Testis (tissue), 3 donors: ENCODE data around the gene AP1S3. TPM values are rescaled to one million over a fixed set of nuclear protein-coding genes. Genes with fewer than 3 reads are reported as not detected.

ENCODE experiments used
- DNase-seq: peaks from one replicate; pipeline ENCODE4 v3.0.0-alpha.2; 2019
- H3K27ac ChIP-seq, 2 donors: fragments of 200-600 bp; sonication (generic); one replicate each; pipeline ENCODE4 v1.5.1; 2019
- H3K27me3 ChIP-seq: fragments of 200-600 bp; sonication (generic); one replicate; pipeline ENCODE4 v1.5.1; 2019
- H3K36me3 ChIP-seq: fragments of 200-600 bp; sonication (generic); one replicate; pipeline ENCODE4 v1.5.1; 2017; ENCODE audit warnings: low read depth; ENCODE audit errors: missing control alignments
- H3K4me1 ChIP-seq: fragments of 200-600 bp; sonication (generic); one replicate; pipeline ENCODE4 v1.5.1; 2019
- H3K4me3 ChIP-seq, 2 donors: fragments of 200-600 bp; sonication (generic); one replicate each; pipeline ENCODE4 v1.5.1; 2017 to 2019
- H3K9me3 ChIP-seq: fragments of 200-600 bp; sonication (generic); one replicate; pipeline ENCODE4 v1.5.1; 2017
- POLR2A ChIP-seq: fragments of 450-650 bp; IDR thresholded peaks from one replicate; pipeline ENCODE4 v1.6.1; 2017; ENCODE audit warnings: antibody characterized with exemption, mild to moderate bottlenecking, moderate library complexity
- WGBS, 2 donors: methylation state at CpG; one replicate each; pipeline ENCODE4 v1.1.5; 2018; 5-methylcytosine and 5-hydroxymethylcytosine counted together
- intact Hi-C: fragments of 100-400 bp; cut with DNase I; formaldehyde crosslinking; loops from one replicate; pipeline ENCODE4 v1.15.1; 2023; ENCODE audit warnings: low total_unique reads
- polyA plus RNA-seq: library from polyadenylated mRNA; stranded (reverse); fragments of 350-450 nt; fragmentation: Illumina TruSeq; extraction: RNeasy Lipid Tissue Mini Kit (QIAGEN cat#74804); gene quantifications from one replicate; pipeline ENCODE4 v1.2.3, GENCODE V29; 2014; ENCODE audit warnings: low read depth, low replicate concordance; ENCODE audit not compliant: insufficient read depth
- total RNA-seq, 2 donors: library from RNA; depleted of rRNA; stranded (reverse); fragments of >200 nt; gene quantifications; one replicate each; pipeline ENCODE4 v1.2.3, GENCODE V29; 2016
- TF ChIP-seq, protein P1 (sequence below), 3 experiments: fragments of 450-650 bp in 2 of 3; fragments of 200-600 bp in 1 of 3; sonication (generic) in 1 of 3; IDR thresholded peaks; one replicate each; pipeline ENCODE4 v1.5.1; 2016 to 2019; ENCODE audit warnings: antibody characterized with exemption in 3 of 3, mild to moderate bottlenecking in 2 of 3, moderate library complexity in 1 of 3

AP1S3 gene
- total and polyA plus RNA-seq, 3 donors from 2014 or later = 1.6 to 3.2 (median 2.6) TPM

DNA sequence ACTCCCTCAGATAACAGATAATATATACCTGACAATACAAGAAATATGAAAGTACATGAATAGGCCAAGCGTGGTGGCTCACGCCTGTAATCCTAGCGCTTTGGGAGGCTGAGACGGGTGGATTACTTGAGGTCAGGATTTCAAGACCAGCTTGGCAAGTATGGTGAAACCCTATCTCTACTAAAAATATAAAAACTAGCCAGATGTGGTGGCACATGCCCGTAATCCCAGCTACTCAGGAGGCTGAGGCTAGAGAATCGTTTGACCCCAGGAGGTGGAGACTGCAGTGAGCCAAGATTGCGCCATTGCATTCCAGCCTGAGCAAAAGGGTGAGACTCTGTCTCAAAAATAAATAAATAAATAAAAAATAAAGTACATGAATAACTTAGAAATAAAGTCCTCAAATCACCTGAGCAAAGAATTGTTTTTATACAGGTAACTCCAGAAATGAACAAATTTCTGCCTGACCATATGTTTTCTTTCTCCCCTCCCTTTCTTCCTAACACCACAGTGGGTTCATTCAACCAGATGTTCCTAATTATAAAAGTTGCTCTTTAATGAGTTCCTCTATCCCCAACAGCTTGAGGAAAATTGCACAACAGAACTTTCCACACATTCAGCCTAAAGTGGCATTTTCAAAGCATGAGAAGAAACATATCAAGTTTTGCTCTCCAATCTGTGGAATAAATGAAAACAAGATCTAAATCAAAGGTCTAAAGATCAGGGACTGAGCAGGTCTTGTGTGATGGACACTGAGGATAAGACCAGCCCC lies 33.6 kb upstream of the AP1S3 start:
- no peaks in the 10 kb centered on the region for H3K36me3 ChIP-seq
- no peak for TF ChIP-seq POLR2A
- TF ChIP-seq, protein P1, sequence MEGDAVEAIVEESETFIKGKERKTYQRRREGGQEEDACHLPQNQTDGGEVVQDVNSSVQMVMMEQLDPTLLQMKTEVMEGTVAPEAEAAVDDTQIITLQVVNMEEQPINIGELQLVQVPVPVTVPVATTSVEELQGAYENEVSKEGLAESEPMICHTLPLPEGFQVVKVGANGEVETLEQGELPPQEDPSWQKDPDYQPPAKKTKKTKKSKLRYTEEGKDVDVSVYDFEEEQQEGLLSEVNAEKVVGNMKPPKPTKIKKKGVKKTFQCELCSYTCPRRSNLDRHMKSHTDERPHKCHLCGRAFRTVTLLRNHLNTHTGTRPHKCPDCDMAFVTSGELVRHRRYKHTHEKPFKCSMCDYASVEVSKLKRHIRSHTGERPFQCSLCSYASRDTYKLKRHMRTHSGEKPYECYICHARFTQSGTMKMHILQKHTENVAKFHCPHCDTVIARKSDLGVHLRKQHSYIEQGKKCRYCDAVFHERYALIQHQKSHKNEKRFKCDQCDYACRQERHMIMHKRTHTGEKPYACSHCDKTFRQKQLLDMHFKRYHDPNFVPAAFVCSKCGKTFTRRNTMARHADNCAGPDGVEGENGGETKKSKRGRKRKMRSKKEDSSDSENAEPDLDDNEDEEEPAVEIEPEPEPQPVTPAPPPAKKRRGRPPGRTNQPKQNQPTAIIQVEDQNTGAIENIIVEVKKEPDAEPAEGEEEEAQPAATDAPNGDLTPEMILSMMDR (IDR thresholded peaks at IDR 0.05) = no peak
- DNase-seq = no peak
- H3K27me3 ChIP-seq = no peaks in the 10 kb centered on the region
- H3K4me3 ChIP-seq = no peak overlapping the region
- no peaks in the 10 kb centered on the region for H3K4me1 ChIP-seq
- intact Hi-C loops = no loop called here
- 88% methylated on average over 7 of the region's 7 CpGs for WGBS, 2 donors
- H3K27ac ChIP-seq = no peak overlapping the region
- H3K9me3 ChIP-seq = no peaks in the 10 kb centered on the region

DNA sequence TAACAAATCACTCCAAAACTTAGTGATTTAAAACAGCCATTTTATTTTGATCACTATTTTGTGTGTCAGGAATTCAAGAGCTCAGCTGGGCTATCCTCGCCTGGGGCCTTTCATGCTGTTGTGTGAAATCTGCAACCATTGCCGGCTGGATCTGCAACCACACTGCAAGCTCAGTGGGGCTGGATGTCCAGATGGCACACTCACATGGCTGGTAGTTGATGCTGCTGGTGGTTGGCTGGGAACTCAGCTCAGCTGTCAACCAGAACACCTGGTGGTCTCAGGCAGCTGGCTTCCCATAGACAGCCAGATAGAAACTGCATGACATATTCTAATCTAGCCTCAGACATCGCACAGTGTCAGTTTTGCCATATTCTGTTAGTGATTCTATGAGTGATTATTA lies 30.6 kb upstream of the AP1S3 start:
- 96 to 97% methylated on average over 3 of the region's 3 CpGs for WGBS, 2 donors
- Histone ChIP-seq H3K36me3 (no peaks in the 10 kb centered on the region), H3K4me1 (no peaks in the 10 kb centered on the region), H3K27ac (no peak overlapping the region), H3K27me3 (no peaks in the 10 kb centered on the region), H3K4me3 (no peak overlapping the region), H3K9me3 (no peaks in the 10 kb centered on the region)
- intact Hi-C loops = no loop called here
- TF ChIP-seq, protein P1 (IDR thresholded peaks at IDR 0.05) = no peak
- TF ChIP-seq POLR2A = no peak
- DNase-seq = no peak

DNA sequence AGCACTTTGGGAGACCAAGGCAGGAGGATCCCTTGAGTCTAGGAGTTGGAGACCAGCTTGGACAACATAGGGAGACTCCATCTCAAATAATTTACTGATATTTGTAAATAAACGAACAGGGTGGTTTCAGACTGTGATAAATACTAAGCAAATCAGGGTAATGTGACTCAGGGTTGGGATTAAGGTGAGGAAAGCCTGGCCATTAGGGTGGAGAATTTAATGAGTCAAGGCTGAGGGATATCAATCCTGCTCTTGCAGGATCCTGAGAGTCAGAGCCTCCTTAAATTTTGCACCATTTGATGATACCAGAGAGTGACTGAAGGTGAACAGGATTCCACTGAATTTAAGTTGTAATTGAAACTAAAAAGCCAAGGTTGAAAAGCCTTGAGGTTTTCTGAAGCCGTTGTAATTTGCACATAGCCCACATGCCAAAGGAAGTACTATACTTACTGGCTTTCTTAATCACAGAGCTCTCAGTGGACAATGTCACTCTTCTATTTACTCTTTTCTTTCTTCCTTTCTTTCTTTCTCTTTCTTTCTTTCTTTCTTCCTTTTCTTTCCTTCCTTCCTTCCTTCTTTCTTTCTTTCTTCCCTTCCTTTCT lies 28.6 kb upstream of the AP1S3 start:
- no peaks in the 10 kb centered on the region for H3K36me3 ChIP-seq
- no peaks in the 10 kb centered on the region for H3K9me3 ChIP-seq
- DNase-seq = no peak
- intact Hi-C loops = no loop called here
- no peak overlapping the region for H3K4me3 ChIP-seq
- 71 to 73% methylated on average over 2 of the region's 2 CpGs for WGBS, 2 donors
- H3K27me3 ChIP-seq = no peaks in the 10 kb centered on the region
- H3K4me1 ChIP-seq = no peaks in the 10 kb centered on the region
- no peak for TF ChIP-seq POLR2A
- TF ChIP-seq, protein P1 (IDR thresholded peaks at IDR 0.05) = no peak
- H3K27ac ChIP-seq = no peak overlapping the region

DNA sequence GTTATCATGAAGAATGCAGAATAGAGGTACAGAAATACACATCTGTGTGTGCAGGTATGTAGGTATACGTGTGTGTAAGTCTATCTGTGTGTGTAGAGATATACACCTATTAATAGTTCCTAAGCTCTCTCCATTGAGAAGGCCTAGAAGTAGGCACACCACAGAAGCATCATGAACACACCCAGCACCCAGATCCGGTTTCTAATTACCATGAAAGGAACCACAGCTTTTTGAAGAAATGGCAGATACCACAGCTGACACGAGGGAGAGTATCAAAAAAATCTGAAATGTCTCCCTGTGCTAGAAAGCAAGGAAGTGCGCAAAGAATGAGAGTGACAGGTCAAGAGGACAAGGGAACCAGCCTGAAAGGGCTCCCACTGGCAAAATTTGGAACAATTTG lies 27.7 kb upstream of the AP1S3 start:
- intact Hi-C loops = no loop called here
- 90 to 91% methylated on average over 4 of the region's 4 CpGs for WGBS, 2 donors

More for the DNA sequence above, 27.7 kb upstream of the AP1S3 start:
- TF ChIP-seq, protein P1 (IDR thresholded peaks at IDR 0.05) = no peak
- TF ChIP-seq POLR2A = no peak
- Histone ChIP-seq H3K4me1 (no peaks in the 10 kb centered on the region), H3K9me3 (no peaks in the 10 kb centered on the region), H3K4me3 (no peak overlapping the region), H3K27ac (no peak overlapping the region), H3K27me3 (no peaks in the 10 kb centered on the region), H3K36me3 (no peaks in the 10 kb centered on the region)
- DNase-seq = no peak
